ENCODE results near the gene UNC45A. TPM values are rescaled to one million over a fixed set of nuclear protein-coding genes. Genes with fewer than 3 reads are reported as not detected.
A peak's percentile ranks its signal among the peaks of the same experiment; 100 is the strongest.

UNC45A gene
- total and polyA plus RNA-seq, 2 of the 4 experiments (the other 2 are of a cell fraction) = 68.9 to 100 TPM

- peak within 1 kb of the TSS; percentile 83 for H3K14ac ChIP-seq (replicated peaks; ENCODE audit: low read depth, low read length)
- peak within 1 kb of the TSS; percentile 89 for H4K91ac ChIP-seq (ENCODE audit: insufficient read depth, low read depth, low read length)
- no peaks in the 10 kb centered on the region for H3K4me1 ChIP-seq (ENCODE audit: control insufficient read depth, insufficient read depth, low read length)
- no peaks in the 10 kb centered on the region for H3K9me1 ChIP-seq (ENCODE audit: insufficient read depth, low read length)
- H3K27ac ChIP-seq (ENCODE audit: insufficient read depth, low read length) = peak within 1 kb of the TSS; percentile 72
- ChIA-PET CTCF (interaction anchor here (0.6 kb wide), 1 partner anchor 55 kb away, joined by 6 read pairs; no protein-coding TSS in a partner anchor), POLR2A (ENCODE audit: unreplicated experiment) (interaction anchor here (0.5 kb wide), 1 partner anchor 282 kb away, joined by 8 read pairs; no protein-coding TSS in a partner anchor)
- peak within 1 kb of the TSS; percentile 99 for H2AFZ ChIP-seq (replicated peaks; ENCODE audit: low read length, poor library complexity)
- H2BK120ac ChIP-seq (ENCODE audit: low read depth, low read length) = peak within 1 kb of the TSS; percentile 70
- 0 out of 2 replicates have a peak within 1 kb of the TSS, but pooled peaks have one; percentile 13 for H3K18ac ChIP-seq (ENCODE audit: low read depth, low read length)
- H3K36me3 ChIP-seq (ENCODE audit: control insufficient read depth, insufficient read depth, low read length) = peaks cover 10% of the 10 kb centered on the region
- peak within 1 kb of the TSS; percentile 83 for H2BK5ac ChIP-seq (ENCODE audit: low read depth, low read length, poor library complexity, severe bottlenecking)
- ATAC-seq (ENCODE audit: low read depth) (peak; percentile 98), DNase-seq (peak; percentile 97)
- no peak for TF ChIP-seq NFE2L2 (IDR thresholded peaks at IDR 0.05; ENCODE audit: low read depth, low read length)
- peak; percentile 81 for TF ChIP-seq MXI1 (IDR thresholded peaks at IDR 0.05; ENCODE audit: borderline replicate concordance, low read depth, low read length)
- TF ChIP-seq RAD21 (IDR thresholded peaks at IDR 0.05; ENCODE audit: low read length) = no peak
- TF ChIP-seq MAZ (IDR thresholded peaks at IDR 0.05; ENCODE audit: borderline replicate concordance, low read depth, low read length) = peak; percentile 81
- peak; percentile 83 for TF ChIP-seq CEBPB (IDR thresholded peaks at IDR 0.05; ENCODE audit: low read depth, low read length)
- TF ChIP-seq RCOR1 (IDR thresholded peaks at IDR 0.05; ENCODE audit: insufficient replicate concordance, low read length) = no peak
- TF ChIP-seq USF2 (IDR thresholded peaks at IDR 0.05; ENCODE audit: low read depth, low read length) = peak; percentile 50
- peak; percentile 39; the same call in 1 of the 2 replicates for TF ChIP-seq FOS (IDR thresholded peaks at IDR 0.05; ENCODE audit: low read depth, low read length)
- peak; percentile 83 for TF ChIP-seq POLR2A (IDR thresholded peaks at IDR 0.05; ENCODE audit: low read depth, low read length)
- peak within 1 kb of the TSS; percentile 75; the same call in 1 of the 2 replicates for H2AK5ac ChIP-seq (ENCODE audit: low read depth, low read length)
- H3K79me1 ChIP-seq (ENCODE audit: low read depth in 1 of 2, low read length in 2 of 2) = peaks cover 5 to 15% of the 10 kb centered on the region in 2 experiments; a peak in 3 of 4 replicates
- dilution Hi-C loops (cut with HindIII; ENCODE audit: low sequenced_read_pairs, unreplicated experiment) (no loop called here), in situ Hi-C loops (cut with MboI; ENCODE audit: low sequenced_read_pairs) (loop anchor here (25.0 kb wide), 2 partner anchors 1818 to 1993 kb away; no protein-coding TSS in a partner anchor), intact Hi-C loops (cut with micrococcal nuclease) (loop anchor here (2.0 kb wide), 1 partner anchor 38 kb away; no protein-coding TSS in a partner anchor)
- H2AK9ac ChIP-seq (replicated peaks; ENCODE audit: low read depth, low read length, poor library complexity) = peak within 1 kb of the TSS; percentile 52
- H3K23ac ChIP-seq (ENCODE audit: low read depth, low read length) = peak within 1 kb of the TSS; percentile 81; the same call in 1 of the 2 replicates
- no TSS peak for BruUV-seq (replicated peaks)
- peak within 1 kb of the TSS; percentile 64 to 70 for H4K8ac ChIP-seq (ENCODE audit: low read depth in 2 of 2, low read length in 2 of 2)
- H3K9me3 ChIP-seq (ENCODE audit: control insufficient read depth, insufficient read depth, low read length) = no peaks in the 10 kb centered on the region
- H4K20me1 ChIP-seq (ENCODE audit: insufficient read depth, low read length) = no peaks in the 10 kb centered on the region
- no peaks in the 10 kb centered on the region for H3K27me3 ChIP-seq (ENCODE audit: control insufficient read depth, insufficient read depth, low read length)
- peak within 1 kb of the TSS; percentile 88 for H3K9ac ChIP-seq (ENCODE audit: low read depth, low read length)
- peak within 1 kb of the TSS; percentile 85 for H3K56ac ChIP-seq (ENCODE audit: extremely low read depth, insufficient read depth, low read length)
- H3K4me3 ChIP-seq (ENCODE audit: insufficient read depth, low read depth, low read length) = peak within 1 kb of the TSS; percentile 96
- H3K4ac ChIP-seq (ENCODE audit: low read depth, low read length) = peak within 1 kb of the TSS; percentile 90
- WGBS, 2 experiments (ENCODE audit: extremely low coverage in 2 of 2, insufficient read length in 1 of 2) = 1% methylated on average over 27 of the region's 75 CpGs; no CpG with 5 or more reads in 1 of the 2 experiments
- peak within 1 kb of the TSS; percentile 15 for H4K5ac ChIP-seq (ENCODE audit: low read depth, low read length)
- H2BK20ac ChIP-seq (ENCODE audit: low read depth, low read length) = no peak within 1 kb of the TSS
- no peak within 1 kb of the TSS; the same call in 2 of the 3 replicates for H2BK15ac ChIP-seq (ENCODE audit: low read depth, low read length)
- peak within 1 kb of the TSS; percentile 98 for H3K4me2 ChIP-seq (ENCODE audit: low read depth, low read length)
Measured at GRCh38 chr15:90994417-90995311, 59.6 kb downstream of the UNC45A start, which contains the start of gene PRC1. PRC1 (minus strand) TSS chr15:90994535; CDS start chr15:90994417, 118 bp downstream.

All from IMR-90 (cell line).